Stimulated activated CD4-positive, alpha-beta T cell treated with anti-CD3 and anti-CD28 coated beads, Interleukin-1b, Interleukin-23, amount 100 ng/mL, for 1 hour (primary cell): ENCODE measurements around the gene TRAF3.

Experiments
- DNase-seq, 2 donors: peaks; one replicate each; pipeline ENCODE4 v3.0.0-alpha.2; 2020; ENCODE audit warnings: low read depth in 2 of 2

The TRAF3 gene

DNA sequence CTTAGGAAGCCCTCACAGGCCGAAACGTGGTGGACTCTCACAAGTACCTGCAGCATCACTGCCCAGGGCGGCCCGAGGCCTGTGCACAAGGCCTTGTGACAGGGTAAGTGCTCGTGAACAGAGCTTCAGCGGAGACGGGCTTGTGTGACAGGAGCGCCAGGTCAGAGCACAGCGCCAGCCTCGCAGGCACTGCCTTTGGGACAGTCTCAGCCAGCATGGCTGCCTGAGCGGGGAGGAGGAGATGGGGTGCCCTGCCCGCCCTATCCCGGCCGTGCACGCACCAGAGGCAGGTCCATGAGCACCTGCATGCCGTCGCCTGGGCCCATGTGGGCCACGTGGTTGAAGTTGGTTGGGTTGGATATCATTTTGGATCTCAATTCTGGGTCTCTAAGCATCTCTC is 162.1 kb downstream of the TRAF3 start:
- no peak for DNase-seq

DNA sequence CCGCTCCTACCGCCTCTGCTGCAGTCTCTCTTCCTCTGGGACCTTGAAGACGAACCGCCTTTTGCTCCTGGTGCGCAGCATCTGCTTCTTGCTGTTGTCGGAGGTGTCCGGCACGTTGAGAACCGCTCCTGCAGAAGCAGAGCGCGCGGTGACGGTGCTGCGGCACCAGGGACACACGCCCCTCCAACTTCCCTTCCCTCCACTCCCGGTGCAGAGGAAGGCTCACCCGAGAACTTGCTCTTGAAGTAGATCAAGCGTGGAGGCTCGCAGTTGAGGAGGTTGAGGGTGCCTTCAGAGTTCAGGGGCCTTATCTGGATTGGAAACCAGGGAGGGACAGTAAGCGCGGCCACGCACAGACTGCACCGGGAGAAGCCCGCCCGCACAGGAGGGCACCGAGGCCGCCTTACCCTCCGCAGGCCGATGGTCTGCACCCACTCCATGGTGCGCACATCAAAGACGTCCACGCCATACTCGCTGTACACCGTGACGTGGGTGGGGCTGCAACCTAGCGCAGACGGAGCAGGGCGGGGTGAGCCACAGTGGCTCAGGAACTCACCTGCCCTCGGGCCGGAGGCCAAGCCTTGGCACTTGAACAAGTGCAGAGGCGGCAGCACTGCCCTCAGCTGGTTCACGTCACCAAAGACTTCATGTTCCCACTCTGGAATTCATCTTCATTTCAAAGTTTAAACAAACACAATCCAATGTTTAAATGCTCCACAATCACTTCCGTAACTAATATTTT is 162.7 kb downstream of the TRAF3 start:
- DNase-seq = no peak

DNA sequence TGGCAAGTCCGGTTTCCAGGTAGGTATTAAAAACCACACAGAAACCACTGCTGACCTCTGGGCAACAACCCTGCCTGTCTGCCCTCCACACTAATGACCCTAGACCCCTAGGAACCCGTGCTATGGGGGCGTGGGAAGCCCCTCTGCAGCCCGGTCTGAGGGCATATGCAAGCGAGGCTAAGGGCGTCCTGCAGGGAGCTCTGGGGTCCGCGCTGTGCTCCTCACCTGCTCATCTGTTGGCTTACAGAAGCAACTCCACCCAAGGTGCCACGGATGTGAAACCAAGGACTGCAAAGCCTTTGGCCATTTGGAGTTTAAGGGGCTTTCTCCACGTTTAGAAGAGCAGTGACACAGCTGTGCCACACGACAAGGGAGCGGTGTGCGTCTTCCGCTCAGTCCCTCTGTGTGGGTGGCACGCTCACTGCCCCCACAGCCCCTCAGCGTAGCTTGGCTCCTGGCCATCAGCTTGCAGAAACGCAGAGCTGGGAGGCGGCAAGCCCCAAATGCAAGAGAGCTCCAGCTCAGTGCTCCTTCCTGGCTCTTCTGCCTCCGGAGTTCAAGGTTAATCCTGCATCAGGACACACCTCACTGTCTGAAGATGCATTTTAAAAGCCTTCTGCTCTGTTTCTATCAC is 163.6 kb downstream of the TRAF3 start:
- no peak for DNase-seq

DNA sequence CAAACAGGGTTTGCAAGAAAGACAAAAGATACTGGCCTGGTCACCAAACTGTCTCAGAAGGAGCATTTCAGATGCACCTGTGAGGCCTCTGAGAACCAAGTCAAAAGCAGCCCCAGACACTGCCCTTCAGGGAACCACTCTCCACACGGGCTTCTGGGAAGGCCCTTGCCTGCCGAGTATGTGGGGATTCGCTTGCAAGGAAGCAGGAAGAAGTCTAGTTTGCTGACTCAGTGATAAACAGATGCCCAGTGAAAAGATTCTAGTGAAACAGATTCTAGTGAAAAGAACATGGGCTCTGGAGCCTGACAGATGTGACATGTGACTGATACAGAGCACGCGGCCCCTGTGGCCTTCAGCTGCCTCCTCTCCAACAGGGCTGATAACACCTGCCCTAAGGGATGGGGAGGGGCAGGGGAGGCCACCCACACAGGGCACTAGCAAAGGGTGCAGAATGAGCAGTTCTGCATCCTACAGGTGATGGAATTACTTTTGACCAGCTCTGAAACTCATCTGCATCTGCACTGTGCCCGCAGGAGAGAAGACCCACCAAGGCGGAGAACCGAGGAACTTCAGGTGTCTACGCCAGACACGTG is 164.3 kb downstream of the TRAF3 start:
- DNase-seq = no peak

DNA sequence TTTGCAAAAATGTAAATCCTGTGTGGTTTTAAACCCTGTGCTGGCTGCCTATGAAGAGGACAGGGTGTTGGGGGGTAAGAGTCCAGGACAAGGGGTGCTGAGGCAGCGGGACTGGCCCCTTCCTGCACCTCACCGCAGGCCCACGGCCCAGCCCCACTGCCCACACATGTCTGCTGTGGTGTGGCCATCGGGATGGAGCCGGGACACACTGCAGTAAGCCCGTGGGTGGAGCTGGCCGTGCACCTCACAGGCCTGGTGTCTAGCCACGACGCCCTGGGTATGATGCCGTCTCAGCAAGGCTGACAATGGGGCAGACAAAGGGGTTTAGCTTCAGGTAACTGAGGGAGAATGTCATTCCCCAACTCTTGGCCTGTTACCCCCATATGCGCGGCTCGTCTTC is 164.8 kb downstream of the TRAF3 start:
- DNase-seq = no peak

DNA sequence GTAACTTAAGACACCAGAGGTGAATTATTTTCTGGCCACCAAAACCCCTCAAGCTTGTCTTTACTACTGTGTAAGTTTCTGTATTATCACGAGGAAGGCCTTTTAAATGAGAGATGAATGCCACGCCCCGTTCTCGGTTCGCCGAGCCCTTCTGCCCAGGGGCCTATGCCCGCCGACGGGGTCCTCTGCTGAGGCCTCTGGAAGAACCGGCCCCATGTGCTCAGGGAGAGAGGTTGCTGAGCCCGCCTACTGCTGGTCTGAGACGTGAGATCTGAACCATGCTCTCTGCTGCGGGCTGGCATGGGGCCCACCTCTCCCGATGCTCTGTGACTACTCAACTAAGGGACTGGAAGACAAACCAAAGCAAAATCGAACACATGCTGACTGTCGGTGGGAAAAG is 166.2 kb downstream of the TRAF3 start:
- DNase-seq = no peak

DNA sequence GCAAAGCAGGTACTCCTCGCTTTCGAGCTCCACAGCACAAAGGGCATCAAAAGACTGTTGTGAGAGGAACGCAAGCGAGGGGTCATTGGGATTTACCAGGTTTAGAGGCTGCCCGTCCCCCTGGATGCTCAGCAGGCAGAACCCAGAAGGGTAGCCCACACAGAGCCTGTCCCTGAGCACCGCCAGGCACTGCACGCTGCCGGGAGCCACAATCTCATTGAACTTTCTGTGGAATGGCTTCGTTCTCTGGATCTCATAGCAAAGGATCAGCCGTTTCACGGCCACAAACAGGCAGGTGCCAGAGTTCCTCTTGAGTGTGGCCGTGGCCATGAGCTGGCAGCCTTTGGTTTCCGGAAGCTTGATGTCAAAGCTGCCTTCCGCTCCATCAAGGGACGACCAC is 166.7 kb downstream of the TRAF3 start:
- no peak for DNase-seq

DNA sequence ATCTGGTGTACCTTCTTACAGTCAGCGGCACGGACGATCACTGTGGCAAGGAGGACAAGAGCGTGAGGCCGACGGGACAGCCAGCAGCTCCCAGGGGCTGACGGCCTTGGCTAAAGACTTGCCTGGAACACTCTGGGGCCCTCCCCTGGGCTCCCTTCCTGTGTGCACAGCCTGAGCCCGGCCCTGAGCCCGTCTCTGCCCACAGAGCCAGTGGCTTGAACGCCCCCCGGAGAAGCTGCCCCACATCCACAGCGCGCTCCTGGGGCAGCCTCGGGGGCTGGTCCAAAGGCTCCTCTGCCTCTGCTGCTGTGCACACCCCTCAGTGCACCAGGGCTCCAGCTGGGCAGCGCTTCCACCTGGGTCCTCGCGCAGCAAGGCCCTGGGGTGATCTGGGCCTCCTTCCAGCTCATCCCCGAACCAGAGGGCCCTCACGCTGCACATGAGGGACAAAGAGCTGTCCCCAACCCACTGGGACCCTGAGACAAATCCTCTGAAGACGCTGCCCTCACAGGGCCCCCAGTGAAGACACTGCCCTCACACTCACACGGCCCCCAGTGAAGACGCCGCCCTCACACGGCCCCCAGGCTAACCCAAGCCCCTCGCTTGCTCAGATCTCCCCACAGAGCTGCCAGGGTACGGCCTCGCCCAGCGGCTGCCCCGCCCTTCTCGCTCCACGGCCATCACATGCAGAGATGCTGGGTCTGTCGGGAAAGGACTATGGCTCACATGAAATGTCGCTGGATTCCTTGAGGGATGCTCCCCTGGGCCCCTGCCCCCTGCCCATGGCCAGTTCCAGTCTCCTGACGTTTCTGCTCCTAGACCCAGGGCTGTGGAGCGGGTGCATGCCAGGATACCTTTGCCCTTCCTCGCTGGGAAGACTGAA is 167.4 kb downstream of the TRAF3 start:
- DNase-seq = no peak

DNA sequence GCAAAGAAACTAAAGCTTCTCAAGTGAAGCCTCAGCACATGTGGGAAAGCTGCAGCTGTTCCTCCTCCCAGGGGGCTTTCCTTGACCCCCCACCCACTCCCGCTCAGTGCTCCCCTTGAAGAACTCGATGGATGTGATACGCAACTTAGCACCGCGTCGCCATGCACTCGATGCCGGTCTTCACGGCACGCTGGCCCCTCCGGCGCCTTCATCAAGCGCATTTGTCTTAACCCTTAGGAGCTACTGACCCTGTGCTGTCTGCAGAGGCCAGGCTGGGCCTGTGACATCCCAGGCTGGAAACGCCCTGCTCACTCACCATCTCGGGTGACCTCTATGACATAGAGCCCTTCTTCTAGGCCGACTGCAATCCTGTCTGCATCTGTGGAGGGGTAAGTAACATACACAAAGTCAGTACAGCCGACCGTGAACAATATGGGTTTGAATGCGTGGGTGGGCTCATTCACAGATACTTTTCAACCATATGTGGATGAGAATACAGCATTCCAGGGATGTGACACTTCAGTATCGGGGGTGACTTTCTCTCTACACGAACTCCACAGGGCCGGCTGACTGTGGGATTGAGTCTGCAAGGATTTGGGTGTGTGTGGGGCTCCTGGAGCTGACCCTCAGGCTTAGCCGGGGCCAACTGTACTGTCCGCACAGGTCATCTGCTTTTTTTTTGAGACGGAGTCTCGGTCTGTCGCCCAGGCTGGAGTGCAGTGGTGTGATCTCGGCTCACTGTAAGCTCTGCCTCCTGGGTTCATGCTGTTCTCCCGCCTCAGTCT is 168.3 kb downstream of the TRAF3 start:
- no peak for DNase-seq

DNA sequence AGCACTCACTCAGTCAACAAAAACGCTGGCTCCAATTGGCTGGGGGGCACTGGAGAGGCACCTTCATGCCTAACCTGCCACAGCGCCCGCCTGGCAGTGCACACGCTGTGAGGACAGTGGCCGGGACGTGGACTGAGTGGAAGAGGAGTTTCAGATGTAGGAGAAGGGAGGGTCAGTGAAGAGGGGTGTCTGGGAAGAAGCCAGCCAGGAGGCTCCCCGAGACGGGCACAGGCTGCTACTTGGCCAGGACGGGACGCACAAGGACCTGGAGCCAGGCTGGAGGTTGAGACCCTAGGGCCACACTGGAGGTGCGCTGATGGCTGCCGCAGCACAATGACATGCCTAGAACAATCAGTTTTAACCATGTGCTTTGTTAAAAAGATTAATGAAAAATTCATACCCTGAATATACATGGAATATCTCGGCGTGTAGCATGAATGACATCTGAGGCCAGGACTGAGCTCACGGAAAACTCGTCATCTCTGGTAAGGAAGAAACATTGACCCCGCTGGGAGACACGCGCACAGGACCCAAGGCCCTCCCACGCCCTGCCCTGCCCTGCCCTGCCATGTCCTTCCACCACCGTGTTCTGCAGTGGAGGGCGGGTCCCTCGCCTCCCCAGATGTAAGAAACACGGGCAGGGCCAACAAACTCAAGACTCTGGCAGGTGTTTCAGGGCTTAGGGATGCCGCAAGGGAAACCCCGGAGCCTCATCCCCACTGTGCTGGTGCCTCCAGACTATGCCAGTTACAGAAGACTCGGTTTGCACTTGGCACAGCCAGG is 170.3 kb downstream of the TRAF3 start:
- DNase-seq = no peak

DNA sequence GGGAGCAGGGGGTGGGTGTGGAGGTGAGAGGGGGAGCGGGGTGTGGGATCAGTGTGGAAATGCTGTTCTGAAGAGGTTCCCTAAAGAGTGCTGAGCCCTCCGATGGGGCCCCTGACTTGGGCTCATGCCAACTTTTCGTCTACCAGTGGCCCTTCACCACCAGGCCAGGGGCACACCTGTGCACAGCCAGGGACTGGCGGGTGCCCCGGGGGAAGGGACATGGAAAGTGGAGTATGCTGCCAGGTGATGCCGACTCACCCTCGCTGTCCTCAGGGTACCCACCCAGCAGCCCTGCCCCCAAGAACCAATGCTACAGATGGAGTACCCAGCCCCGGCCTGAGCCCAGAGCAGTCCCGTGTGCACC is 171.4 kb downstream of the TRAF3 start:
- no peak for DNase-seq

DNA sequence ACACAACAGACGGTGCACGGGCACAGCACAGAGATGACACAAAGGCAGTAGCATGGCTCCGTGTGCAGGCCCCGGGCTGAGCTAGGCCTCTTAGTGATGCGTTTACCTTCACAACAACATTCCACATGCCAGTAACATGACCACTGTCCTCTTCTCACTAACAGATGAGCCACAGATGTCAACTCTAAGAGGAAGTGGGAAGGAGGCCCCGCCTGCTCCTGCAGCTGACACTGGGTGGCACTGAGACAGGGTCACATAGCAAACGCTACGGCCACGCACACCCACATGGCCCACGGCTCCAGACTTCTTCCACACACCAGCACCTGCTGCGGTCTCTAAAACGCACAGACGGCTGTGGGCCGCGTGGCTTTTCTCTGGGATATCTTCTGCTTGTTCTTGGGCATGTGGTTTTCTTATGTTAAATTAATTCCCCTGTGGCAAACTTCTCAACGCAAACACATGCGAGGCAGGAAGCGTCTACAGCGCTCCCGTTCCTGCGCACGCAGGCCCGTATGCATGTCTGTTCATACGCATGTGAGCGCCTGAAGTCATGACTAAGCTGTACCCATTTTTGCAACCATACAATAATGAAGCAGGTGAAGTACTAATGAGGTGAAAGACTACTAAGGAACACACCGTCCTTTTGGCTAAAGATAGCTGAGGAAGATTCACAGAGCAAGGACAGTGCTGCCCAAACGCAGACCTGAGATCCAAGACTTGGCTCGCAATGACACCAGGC is 172.0 kb downstream of the TRAF3 start:
- no peak for DNase-seq

DNA sequence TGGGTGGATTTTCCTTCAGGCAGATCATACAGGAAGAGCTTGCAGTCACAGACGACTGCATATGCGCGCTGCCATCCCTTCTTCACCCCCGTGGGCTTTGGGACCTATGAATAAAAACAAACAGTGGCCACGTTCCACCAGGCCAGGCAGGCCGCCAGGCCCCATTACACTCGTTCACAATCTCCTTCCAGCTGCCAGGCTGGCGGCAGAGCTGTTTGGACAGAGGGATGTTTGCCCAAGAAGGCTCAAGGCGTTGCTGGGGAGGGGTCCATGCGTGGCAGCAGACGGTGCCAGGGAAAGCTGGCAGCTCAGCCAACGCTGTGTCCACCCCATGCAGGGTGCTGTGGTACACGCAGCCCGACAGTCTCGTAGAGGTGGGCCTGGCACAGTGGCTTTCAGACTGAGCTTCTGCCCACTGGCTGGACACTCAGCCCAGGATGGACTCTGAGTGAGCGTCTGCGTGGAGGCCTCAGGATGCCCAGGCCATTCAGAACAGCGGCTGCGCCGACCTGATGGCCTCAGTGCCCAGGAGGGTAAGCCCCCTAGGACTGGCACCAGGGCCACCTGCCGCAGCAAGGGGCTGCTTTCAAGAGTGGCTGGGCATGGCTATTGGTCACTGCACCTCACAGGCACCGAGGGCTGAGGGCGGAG is 172.7 kb downstream of the TRAF3 start:
- DNase-seq = no peak

DNA sequence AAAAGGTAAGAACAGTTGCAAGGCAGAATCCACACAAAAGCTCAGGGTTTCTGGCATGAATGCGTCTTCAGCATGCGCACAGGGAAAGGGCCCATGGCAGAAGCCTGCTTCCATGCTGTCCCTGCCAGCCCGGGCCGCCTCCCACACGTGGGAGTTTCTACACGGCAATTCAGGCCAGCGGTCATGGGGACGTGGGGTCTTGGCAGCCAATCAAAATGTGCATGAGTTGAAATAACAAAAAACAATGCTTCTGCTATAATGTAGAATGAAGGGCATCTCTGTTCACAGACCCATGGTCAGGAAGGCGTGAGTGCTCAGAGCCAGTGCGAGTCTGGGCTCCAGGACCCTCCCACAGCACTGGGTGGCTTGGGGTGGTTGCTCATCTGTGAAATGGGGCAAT is 173.8 kb downstream of the TRAF3 start:
- DNase-seq = no peak

DNA sequence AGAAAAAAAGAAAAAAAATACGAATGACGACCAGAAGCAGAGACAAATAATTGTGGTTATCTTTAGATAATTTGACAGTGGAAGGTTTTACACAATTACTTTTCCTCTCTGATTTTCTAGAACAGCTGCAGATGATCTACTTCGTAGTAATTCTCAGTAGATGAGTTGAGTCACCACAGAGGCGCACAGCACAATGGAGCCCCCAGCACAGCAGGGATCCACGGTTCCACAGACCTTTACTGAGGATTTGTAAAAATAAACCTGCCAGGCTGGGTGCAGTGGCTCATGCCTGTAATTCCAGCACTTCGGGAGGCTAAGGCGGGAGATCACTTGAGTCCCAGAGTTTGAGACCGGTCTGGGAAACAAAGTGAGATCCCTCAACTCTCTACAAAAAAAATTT is 174.6 kb downstream of the TRAF3 start:
- no peak for DNase-seq

DNA sequence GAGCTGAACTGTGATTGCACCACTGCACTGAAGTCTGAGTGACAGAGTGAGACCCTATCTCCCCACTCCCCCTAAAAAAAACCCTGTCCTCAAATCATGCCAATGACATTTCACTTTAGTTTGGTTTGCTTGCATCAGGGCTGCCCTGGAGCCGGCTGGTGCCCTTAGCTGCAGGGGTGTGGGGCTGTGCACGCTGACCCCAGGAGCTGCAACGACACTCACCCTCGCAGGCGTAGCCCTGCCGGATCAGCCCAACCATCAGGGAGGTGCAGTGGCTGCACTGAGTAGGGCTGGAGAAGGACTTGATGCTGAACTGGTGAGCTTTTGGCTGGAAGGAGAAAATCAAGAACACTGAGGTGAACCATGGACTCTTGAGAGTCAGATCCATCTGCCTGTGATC is 175.0 kb downstream of the TRAF3 start:
- DNase-seq = no peak

DNA sequence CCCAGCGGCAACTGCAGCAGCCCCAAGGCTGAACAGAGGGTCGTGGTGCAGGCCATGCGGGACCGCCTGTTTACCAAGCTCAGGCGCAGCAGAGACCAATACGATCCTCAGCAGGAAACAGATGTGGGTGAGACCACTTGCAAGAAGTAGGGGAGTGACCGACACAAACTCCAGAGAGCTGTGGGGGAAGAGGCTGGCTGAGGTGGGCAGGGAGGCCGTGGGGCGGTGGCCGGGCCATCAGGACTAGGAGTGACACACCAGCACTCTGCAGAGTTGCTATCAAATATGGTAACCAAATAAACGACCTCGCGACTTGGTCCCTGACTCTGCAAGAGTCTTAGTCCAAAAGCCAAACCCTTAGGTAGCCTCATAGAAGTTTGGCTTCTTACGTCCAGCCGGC is 175.9 kb downstream of the TRAF3 start:
- no peak for DNase-seq

DNA sequence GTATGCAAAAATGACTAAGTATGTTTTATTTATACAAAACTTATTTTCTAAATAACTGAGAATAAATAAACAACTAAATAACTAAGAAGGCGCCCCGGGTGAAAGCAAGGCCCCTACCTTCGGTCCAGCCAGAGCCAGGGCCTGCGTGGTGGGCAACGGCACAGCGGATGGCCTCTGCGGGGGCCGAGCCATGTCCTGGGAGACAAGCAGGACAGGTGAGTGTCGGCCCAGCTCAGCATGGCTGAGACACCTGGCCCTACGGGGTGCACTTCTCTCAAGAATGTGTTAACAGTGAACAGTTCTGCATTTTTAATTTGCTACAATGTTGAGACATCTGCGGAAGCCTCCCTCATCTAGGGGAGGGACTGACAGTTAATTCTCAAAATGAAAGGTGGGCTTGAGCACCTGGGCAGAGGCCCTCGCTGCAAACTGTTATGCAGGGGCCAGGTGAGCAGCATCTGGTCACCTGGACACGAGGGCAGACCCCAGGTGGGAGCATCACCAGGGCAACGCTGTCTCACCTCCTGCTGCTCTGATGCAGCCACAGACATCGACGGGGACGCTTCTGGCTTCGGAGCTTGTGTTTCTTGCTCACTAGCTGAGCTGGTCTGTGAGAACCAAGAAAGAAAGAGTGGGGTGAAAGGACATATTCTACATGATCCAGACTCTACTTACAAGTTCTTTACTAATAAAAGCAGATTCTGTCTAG is 177.0 kb downstream of the TRAF3 start:
- DNase-seq = no peak
